ENCODE measurements around the gene STK25.

DNA sequence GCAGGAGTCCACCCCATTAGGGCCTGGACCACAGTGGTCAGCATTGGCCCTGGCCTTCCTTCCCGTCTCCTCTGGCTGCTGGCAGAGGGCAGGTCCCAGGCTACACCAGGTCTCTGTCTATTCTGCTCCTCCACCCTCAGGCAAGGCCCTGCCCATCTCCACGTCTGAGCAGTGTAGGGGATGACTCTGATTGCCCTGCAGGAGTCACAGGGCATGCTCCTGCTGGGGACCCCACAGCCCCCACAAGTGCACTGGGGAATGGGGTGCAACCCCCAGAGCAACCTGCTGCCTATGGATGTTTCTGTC lies 40.0 kb downstream of the STK25 start:
- TF ChIP-seq POLR2AphosphoS5 (IDR thresholded peaks at IDR 0.05; ENCODE audit: low read depth, low read length) (no peak), TAF1 (IDR thresholded peaks at IDR 0.05; ENCODE audit: borderline replicate concordance, low read depth, low read length) (no peak), POLR2A (IDR thresholded peaks at IDR 0.05; ENCODE audit: low read depth, low read length) (no peak)
